ENCODE data around the gene ADCY5. TPM values are rescaled to one million over a fixed set of nuclear protein-coding genes. Genes with fewer than 3 reads are reported as not detected.
"Not testable (repeated sequence)": the region's sequence is repeated elsewhere in the genome, so short reads cannot be mapped to it uniquely, and the experiment has no call there.

ADCY5 gene
- total RNA-seq, 1 donor from 2014 or later: 11.1 TPM

- DNase-seq: no peak
Measured at GRCh38 chr3:123261666-123262065, 187.2 kb downstream of the ADCY5 start.

GRCh38 chr3:123258811-123259420 is 190.0 kb downstream of the ADCY5 start:
- peak; percentile 74 for DNase-seq

GRCh38 chr3:123258359-123258758 is 190.5 kb downstream of the ADCY5 start:
- no peak for DNase-seq

GRCh38 chr3:123256256-123256655 is 192.6 kb downstream of the ADCY5 start:
- DNase-seq: no peak

- peak; percentile 34 for DNase-seq
Measured at GRCh38 chr3:123246866-123247265, 202.0 kb downstream of the ADCY5 start.

GRCh38 chr3:123244128-123244527 is 204.8 kb downstream of the ADCY5 start:
- DNase-seq: no peak

- DNase-seq: no peak
Measured at GRCh38 chr3:123239756-123240155, 209.1 kb downstream of the ADCY5 start.

GRCh38 chr3:123239186-123239585 is 209.7 kb downstream of the ADCY5 start:
- not testable (repeated sequence) for DNase-seq

GRCh38 chr3:123236902-123237301 is 212.0 kb downstream of the ADCY5 start:
- no peak for DNase-seq

Other genes starting within 250 kb of the ADCY5 start
- 42.2 TPM for gene SEC22A, start 247.1 kb downstream of the ADCY5 start, total RNA-seq
- gene HACD2, start 136.0 kb upstream of the ADCY5 start, total RNA-seq: 23.5 TPM

All from tongue (tissue), 2 donors.